HepG2 (cell line): ENCODE measurements around the gene PRKAR2B. TPM values are rescaled to one million over a fixed set of nuclear protein-coding genes. Genes with fewer than 3 reads are reported as not detected.

ENCODE experiments used
- BRCA1 ChIP-seq: sonication (generic); formaldehyde crosslinking; IDR thresholded peaks from 2 replicates; pipeline ENCODE4 v1.4.0; 2020; ENCODE audit warnings: missing genetic modification reagents
- CENPT ChIP-seq: sonication (generic); formaldehyde crosslinking; IDR thresholded peaks from 2 replicates; pipeline ENCODE4 v1.8.0; 2022; ENCODE audit warnings: low read depth, mild to moderate bottlenecking, moderate library complexity, missing genetic modification reagents
- FOXJ3 ChIP-seq: sonication (generic); formaldehyde crosslinking; IDR thresholded peaks from 2 replicates; pipeline ENCODE4 v1.4.0; 2020; ENCODE audit warnings: missing genetic modification reagents, mild to moderate bottlenecking, borderline replicate concordance
- KDM1A ChIP-seq: IDR thresholded peaks from 2 replicates; pipeline ENCODE4 v1.6.1; 2016; ENCODE audit warnings: missing compliant biosample characterization
- MLLT10 ChIP-seq: sonication (generic); formaldehyde crosslinking; IDR thresholded peaks from 2 replicates; pipeline ENCODE4 v1.4.0; 2020; ENCODE audit warnings: missing genetic modification reagents
- NCOR1 ChIP-seq: fragments of 200-600 bp; sonication (generic); IDR thresholded peaks from 2 replicates; pipeline ENCODE4 v1.7.0; 2017; ENCODE audit warnings: antibody characterized with exemption, low read length, borderline replicate concordance
- TCF7 ChIP-seq: sonication (generic); IDR thresholded peaks from 2 replicates; pipeline ENCODE4 v1.6.1; 2016; ENCODE audit warnings: antibody characterized with exemption, low read depth
- ZNF326 ChIP-seq: sonication (generic); formaldehyde crosslinking; IDR thresholded peaks from 2 replicates; pipeline ENCODE4 v1.4.0; 2020; ENCODE audit warnings: missing genetic modification reagents, borderline replicate concordance
- ZNF329 ChIP-seq: sonication (generic); formaldehyde crosslinking; IDR thresholded peaks from 2 replicates; pipeline ENCODE4 v1.9.0; 2021; ENCODE audit warnings: low read depth, mild to moderate bottlenecking, missing genetic modification reagents
- ZNF484 ChIP-seq: sonication (generic); formaldehyde crosslinking; IDR thresholded peaks from 2 replicates; pipeline ENCODE4 v1.5.1; 2020; ENCODE audit warnings: mild to moderate bottlenecking, low read depth, missing genetic modification reagents, borderline replicate concordance
- polyA plus RNA-seq, 8 experiments: library from polyadenylated mRNA; depleted of rRNA in 3 of 8; stranded (reverse) in 7 of 8; unstranded in 1 of 8; fragments of >200 nt; fragmentation: Illumina TruSeq in 4 of 8; extraction: Trizol in 4 of 8; gene quantifications; 2 replicates each; pipeline versions ENCODE4 v1.2.1 to v1.2.3, GENCODE V29; 2011 to 2016; ENCODE audit warnings: low read depth in 4 of 8, missing spikeins in 1 of 8, mixed read lengths in 1 of 8; ENCODE audit not compliant: insufficient read depth in 1 of 8
- total RNA-seq, 5 experiments: library from RNA; depleted of rRNA; stranded (reverse); fragments of >200 nt; fragmentation: Illumina TruSeq; extraction: Trizol; gene quantifications; 2 replicates each; pipeline ENCODE4 v1.2.3, GENCODE V29; 2016; ENCODE audit warnings: low read depth in 1 of 5
- TF ChIP-seq, protein P1 (sequence below): IDR thresholded peaks from 2 replicates; pipeline ENCODE4 v1.6.1; 2018; ENCODE audit warnings: missing genetic modification reagents, mild to moderate bottlenecking, missing compliant biosample characterization
- TF ChIP-seq, protein P2 (sequence below): IDR thresholded peaks from 2 replicates; pipeline ENCODE4 v1.6.1; 2016; ENCODE audit warnings: low read depth, missing genetic modification reagents, missing compliant biosample characterization
- TF ChIP-seq, protein P3 (sequence below): sonication (generic); formaldehyde crosslinking; IDR thresholded peaks from 2 replicates; pipeline ENCODE4 v1.4.0; 2020; ENCODE audit warnings: missing genetic modification reagents

PRKAR2B gene
- total and polyA plus RNA-seq, 2 of the 13 experiments (the other 11 are each of a cell fraction or from before 2014, with no cell fraction given), result not detected

DNA sequence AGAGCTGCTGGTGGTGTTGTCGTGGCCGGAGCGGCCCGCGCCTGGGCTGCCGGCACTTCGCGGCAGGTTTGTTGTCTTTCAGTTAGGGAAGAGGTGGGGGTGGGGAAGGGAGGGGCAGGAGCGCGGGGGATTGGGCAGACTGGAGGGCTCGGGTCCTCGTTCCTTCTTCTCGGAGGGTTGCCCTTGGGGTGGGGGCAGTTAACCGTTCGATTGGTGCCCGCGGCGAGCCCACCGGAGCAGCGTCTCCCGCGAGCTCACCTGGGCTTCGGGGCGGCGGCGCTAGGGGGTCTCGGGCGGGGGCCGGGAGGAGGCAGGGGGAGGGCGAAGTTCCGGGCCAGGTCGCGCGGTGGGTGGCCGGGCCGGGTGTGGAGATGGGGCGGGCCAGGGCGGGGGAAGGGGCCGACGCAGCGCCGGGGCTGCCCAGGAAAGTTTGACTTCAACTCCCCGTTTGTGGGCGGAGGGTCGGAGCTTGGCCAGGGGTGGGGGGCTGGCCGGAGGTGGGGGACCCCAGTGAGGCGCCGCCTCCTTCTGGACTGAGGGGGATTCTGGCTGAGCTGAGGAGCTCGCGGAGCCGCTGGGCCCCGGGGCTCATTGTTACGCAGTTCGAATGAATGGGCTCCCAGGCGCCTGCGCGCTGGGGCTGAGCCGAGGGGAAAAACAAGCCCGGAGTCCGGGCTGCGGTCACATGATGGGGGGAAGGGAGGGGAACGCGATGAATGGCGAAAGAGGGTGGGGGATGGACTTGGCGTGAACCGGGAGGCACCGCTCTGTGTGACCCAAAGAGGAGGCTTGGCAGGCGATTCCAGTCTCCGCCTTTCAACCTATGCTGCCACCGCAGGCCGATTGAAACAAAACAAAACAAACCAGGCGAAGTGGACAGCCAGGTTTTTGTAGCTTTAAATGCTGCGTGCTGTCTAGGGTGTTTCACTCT lies 124.9 kb downstream of the PRKAR2B start (continued):
- TF ChIP-seq, protein P1, sequence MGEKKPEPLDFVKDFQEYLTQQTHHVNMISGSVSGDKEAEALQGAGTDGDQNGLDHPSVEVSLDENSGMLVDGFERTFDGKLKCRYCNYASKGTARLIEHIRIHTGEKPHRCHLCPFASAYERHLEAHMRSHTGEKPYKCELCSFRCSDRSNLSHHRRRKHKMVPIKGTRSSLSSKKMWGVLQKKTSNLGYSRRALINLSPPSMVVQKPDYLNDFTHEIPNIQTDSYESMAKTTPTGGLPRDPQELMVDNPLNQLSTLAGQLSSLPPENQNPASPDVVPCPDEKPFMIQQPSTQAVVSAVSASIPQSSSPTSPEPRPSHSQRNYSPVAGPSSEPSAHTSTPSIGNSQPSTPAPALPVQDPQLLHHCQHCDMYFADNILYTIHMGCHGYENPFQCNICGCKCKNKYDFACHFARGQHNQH (CRISPR knock-in tag), result peak; percentile 60; the same call in 1 of the 2 replicates
- no peak for TF ChIP-seq CENPT
- TF ChIP-seq, protein P2, sequence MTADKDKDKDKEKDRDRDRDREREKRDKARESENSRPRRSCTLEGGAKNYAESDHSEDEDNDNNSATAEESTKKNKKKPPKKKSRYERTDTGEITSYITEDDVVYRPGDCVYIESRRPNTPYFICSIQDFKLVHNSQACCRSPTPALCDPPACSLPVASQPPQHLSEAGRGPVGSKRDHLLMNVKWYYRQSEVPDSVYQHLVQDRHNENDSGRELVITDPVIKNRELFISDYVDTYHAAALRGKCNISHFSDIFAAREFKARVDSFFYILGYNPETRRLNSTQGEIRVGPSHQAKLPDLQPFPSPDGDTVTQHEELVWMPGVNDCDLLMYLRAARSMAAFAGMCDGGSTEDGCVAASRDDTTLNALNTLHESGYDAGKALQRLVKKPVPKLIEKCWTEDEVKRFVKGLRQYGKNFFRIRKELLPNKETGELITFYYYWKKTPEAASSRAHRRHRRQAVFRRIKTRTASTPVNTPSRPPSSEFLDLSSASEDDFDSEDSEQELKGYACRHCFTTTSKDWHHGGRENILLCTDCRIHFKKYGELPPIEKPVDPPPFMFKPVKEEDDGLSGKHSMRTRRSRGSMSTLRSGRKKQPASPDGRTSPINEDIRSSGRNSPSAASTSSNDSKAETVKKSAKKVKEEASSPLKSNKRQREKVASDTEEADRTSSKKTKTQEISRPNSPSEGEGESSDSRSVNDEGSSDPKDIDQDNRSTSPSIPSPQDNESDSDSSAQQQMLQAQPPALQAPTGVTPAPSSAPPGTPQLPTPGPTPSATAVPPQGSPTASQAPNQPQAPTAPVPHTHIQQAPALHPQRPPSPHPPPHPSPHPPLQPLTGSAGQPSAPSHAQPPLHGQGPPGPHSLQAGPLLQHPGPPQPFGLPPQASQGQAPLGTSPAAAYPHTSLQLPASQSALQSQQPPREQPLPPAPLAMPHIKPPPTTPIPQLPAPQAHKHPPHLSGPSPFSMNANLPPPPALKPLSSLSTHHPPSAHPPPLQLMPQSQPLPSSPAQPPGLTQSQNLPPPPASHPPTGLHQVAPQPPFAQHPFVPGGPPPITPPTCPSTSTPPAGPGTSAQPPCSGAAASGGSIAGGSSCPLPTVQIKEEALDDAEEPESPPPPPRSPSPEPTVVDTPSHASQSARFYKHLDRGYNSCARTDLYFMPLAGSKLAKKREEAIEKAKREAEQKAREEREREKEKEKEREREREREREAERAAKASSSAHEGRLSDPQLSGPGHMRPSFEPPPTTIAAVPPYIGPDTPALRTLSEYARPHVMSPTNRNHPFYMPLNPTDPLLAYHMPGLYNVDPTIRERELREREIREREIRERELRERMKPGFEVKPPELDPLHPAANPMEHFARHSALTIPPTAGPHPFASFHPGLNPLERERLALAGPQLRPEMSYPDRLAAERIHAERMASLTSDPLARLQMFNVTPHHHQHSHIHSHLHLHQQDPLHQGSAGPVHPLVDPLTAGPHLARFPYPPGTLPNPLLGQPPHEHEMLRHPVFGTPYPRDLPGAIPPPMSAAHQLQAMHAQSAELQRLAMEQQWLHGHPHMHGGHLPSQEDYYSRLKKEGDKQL (CRISPR knock-in tag), result no peak
- 0 out of 2 replicates have a peak, but pooled peaks have one; percentile 29 for TF ChIP-seq NCOR1
- TF ChIP-seq FOXJ3, result peak; percentile 77; the same call in 1 of the 2 replicates
- no peak for TF ChIP-seq ZNF326
- TF ChIP-seq, protein P3, sequence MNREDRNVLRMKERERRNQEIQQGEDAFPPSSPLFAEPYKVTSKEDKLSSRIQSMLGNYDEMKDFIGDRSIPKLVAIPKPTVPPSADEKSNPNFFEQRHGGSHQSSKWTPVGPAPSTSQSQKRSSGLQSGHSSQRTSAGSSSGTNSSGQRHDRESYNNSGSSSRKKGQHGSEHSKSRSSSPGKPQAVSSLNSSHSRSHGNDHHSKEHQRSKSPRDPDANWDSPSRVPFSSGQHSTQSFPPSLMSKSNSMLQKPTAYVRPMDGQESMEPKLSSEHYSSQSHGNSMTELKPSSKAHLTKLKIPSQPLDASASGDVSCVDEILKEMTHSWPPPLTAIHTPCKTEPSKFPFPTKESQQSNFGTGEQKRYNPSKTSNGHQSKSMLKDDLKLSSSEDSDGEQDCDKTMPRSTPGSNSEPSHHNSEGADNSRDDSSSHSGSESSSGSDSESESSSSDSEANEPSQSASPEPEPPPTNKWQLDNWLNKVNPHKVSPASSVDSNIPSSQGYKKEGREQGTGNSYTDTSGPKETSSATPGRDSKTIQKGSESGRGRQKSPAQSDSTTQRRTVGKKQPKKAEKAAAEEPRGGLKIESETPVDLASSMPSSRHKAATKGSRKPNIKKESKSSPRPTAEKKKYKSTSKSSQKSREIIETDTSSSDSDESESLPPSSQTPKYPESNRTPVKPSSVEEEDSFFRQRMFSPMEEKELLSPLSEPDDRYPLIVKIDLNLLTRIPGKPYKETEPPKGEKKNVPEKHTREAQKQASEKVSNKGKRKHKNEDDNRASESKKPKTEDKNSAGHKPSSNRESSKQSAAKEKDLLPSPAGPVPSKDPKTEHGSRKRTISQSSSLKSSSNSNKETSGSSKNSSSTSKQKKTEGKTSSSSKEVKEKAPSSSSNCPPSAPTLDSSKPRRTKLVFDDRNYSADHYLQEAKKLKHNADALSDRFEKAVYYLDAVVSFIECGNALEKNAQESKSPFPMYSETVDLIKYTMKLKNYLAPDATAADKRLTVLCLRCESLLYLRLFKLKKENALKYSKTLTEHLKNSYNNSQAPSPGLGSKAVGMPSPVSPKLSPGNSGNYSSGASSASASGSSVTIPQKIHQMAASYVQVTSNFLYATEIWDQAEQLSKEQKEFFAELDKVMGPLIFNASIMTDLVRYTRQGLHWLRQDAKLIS, result no peak
- no peak for TF ChIP-seq KDM1A
- no peak for TF ChIP-seq ZNF329 (CRISPR knock-in tag)
- TF ChIP-seq TCF7, result no peak
- TF ChIP-seq ZNF484 (CRISPR knock-in tag), result no peak
- TF ChIP-seq BRCA1 (CRISPR knock-in tag), result 0 out of 2 replicates have a peak, but pooled peaks have one; percentile 68
- no peak for TF ChIP-seq MLLT10
